ENCODE results near the gene TBATA.

TBATA gene

GRCh38 chr10:70795613-70796012 is 10.4 kb upstream of the TBATA start:
- H3K4me1 Mint-ChIP-seq: peaks cover 11% of the 10 kb centered on the region
- DNase-seq (no peak), ATAC-seq (no peak)
- no peaks in the 10 kb centered on the region for H3K36me3 Mint-ChIP-seq (ENCODE audit: low read depth)
- peaks cover 19% of the 10 kb centered on the region for H3K27me3 Mint-ChIP-seq
- H3K9me3 Mint-ChIP-seq: peaks cover 7% of the 10 kb centered on the region
- no peak overlapping the region for H3K27ac Mint-ChIP-seq
- H3K4me3 Mint-ChIP-seq: no peak overlapping the region

GRCh38 chr10:70791386-70792039 is 6.3 kb upstream of the TBATA start:
- Mint-ChIP-seq H3K4me1 (peaks cover 25% of the 10 kb centered on the region), H3K4me3 (no peak overlapping the region), H3K36me3 (ENCODE audit: low read depth) (no peaks in the 10 kb centered on the region), H3K9me3 (peaks cover 1% of the 10 kb centered on the region), H3K27me3 (peaks cover 6% of the 10 kb centered on the region), H3K27ac (no peak overlapping the region)
- no peak for DNase-seq
- ATAC-seq: no peak

- H3K4me1 Mint-ChIP-seq: peaks cover 37% of the 10 kb centered on the region
- peak; percentile 20 for DNase-seq
- H3K36me3 Mint-ChIP-seq (ENCODE audit: low read depth): no peaks in the 10 kb centered on the region
- no peak overlapping the region for H3K4me3 Mint-ChIP-seq
- no peak overlapping the region for H3K27ac Mint-ChIP-seq
- ATAC-seq: peak; percentile 65
- no peaks in the 10 kb centered on the region for H3K9me3 Mint-ChIP-seq
- peaks cover 5% of the 10 kb centered on the region for H3K27me3 Mint-ChIP-seq
These were observed 1.7 kb upstream of the TBATA start for GRCh38 chr10:70786799-70787415.

- Mint-ChIP-seq H3K4me3 (no peak overlapping the region), H3K27ac (no peak overlapping the region), H3K9me3 (no peaks in the 10 kb centered on the region), H3K4me1 (peaks cover 23% of the 10 kb centered on the region), H3K27me3 (peaks cover 2% of the 10 kb centered on the region), H3K36me3 (ENCODE audit: low read depth) (no peaks in the 10 kb centered on the region)
- ATAC-seq (no peak), DNase-seq (no peak)
These were observed 706 bp downstream of the TBATA start for GRCh38 chr10:70784471-70784870.

GRCh38 chr10:70784016-70784415 is 1.2 kb downstream of the TBATA start:
- Mint-ChIP-seq H3K27me3 (no peaks in the 10 kb centered on the region), H3K27ac (no peak overlapping the region), H3K4me1 (peaks cover 23% of the 10 kb centered on the region)

GRCh38 chr10:70782746-70783680 is 2.2 kb downstream of the TBATA start:
- H3K4me1 Mint-ChIP-seq: peaks cover 23% of the 10 kb centered on the region
- no peaks in the 10 kb centered on the region for H3K36me3 Mint-ChIP-seq (ENCODE audit: low read depth)
- H3K4me3 Mint-ChIP-seq: no peak overlapping the region
- no peaks in the 10 kb centered on the region for H3K27me3 Mint-ChIP-seq
- no peak overlapping the region for H3K27ac Mint-ChIP-seq
- no peak for ATAC-seq
- H3K9me3 Mint-ChIP-seq: no peaks in the 10 kb centered on the region
- DNase-seq: no peak

More at GRCh38 chr10:70784016-70784415, 1.2 kb downstream of the TBATA start:
- no peak for DNase-seq
- no peak for ATAC-seq
- no peaks in the 10 kb centered on the region for H3K36me3 Mint-ChIP-seq (ENCODE audit: low read depth)
- H3K4me3 Mint-ChIP-seq: no peak overlapping the region
- H3K9me3 Mint-ChIP-seq: no peaks in the 10 kb centered on the region

- H3K27me3 Mint-ChIP-seq: no peaks in the 10 kb centered on the region
- no peak overlapping the region for H3K4me3 Mint-ChIP-seq
- no peaks in the 10 kb centered on the region for H3K36me3 Mint-ChIP-seq (ENCODE audit: low read depth)
- H3K27ac Mint-ChIP-seq: no peak overlapping the region
- peaks cover 21% of the 10 kb centered on the region for H3K4me1 Mint-ChIP-seq
- no peak for ATAC-seq
- no peak for DNase-seq
- H3K9me3 Mint-ChIP-seq: no peaks in the 10 kb centered on the region
These were observed 3.0 kb downstream of the TBATA start for GRCh38 chr10:70782086-70782745.

GRCh38 chr10:70781461-70782051 is 3.6 kb downstream of the TBATA start:
- Mint-ChIP-seq H3K36me3 (ENCODE audit: low read depth) (no peaks in the 10 kb centered on the region), H3K27me3 (no peaks in the 10 kb centered on the region), H3K4me1 (peaks cover 14% of the 10 kb centered on the region), H3K4me3 (no peak overlapping the region), H3K27ac (no peak overlapping the region), H3K9me3 (no peaks in the 10 kb centered on the region)
- no peak for ATAC-seq
- DNase-seq: no peak

- no peak overlapping the region for H3K27ac Mint-ChIP-seq
- H3K9me3 Mint-ChIP-seq: no peaks in the 10 kb centered on the region
These were observed 4.4 kb downstream of the TBATA start for GRCh38 chr10:70780772-70781171.

GRCh38 chr10:70780370-70780760 is 4.8 kb downstream of the TBATA start:
- no peak overlapping the region for H3K27ac Mint-ChIP-seq
- no peaks in the 10 kb centered on the region for H3K36me3 Mint-ChIP-seq (ENCODE audit: low read depth)
- H3K4me1 Mint-ChIP-seq: peaks cover 9% of the 10 kb centered on the region
- DNase-seq (no peak), ATAC-seq (no peak)
- H3K4me3 Mint-ChIP-seq: no peak overlapping the region
- no peaks in the 10 kb centered on the region for H3K27me3 Mint-ChIP-seq
- H3K9me3 Mint-ChIP-seq: no peaks in the 10 kb centered on the region

More at GRCh38 chr10:70780772-70781171, 4.4 kb downstream of the TBATA start:
- Mint-ChIP-seq H3K27me3 (no peaks in the 10 kb centered on the region), H3K4me3 (no peak overlapping the region), H3K4me1 (peaks cover 9% of the 10 kb centered on the region), H3K36me3 (ENCODE audit: low read depth) (no peaks in the 10 kb centered on the region)
- ATAC-seq: no peak
- DNase-seq: no peak

GRCh38 chr10:70779511-70780369 is 5.4 kb downstream of the TBATA start:
- ATAC-seq: no peak
- H3K4me3 Mint-ChIP-seq: no peak overlapping the region
- H3K36me3 Mint-ChIP-seq (ENCODE audit: low read depth): no peaks in the 10 kb centered on the region
- peaks cover 5% of the 10 kb centered on the region for H3K4me1 Mint-ChIP-seq
- H3K27ac Mint-ChIP-seq: no peak overlapping the region
- no peaks in the 10 kb centered on the region for H3K27me3 Mint-ChIP-seq
- DNase-seq: no peak
- H3K9me3 Mint-ChIP-seq: no peaks in the 10 kb centered on the region

GRCh38 chr10:70779088-70779487 is 6.1 kb downstream of the TBATA start:
- no peaks in the 10 kb centered on the region for H3K36me3 Mint-ChIP-seq (ENCODE audit: low read depth)
- no peaks in the 10 kb centered on the region for H3K4me1 Mint-ChIP-seq
- ATAC-seq (no peak), DNase-seq (no peak)
- H3K27me3 Mint-ChIP-seq: no peaks in the 10 kb centered on the region
- no peaks in the 10 kb centered on the region for H3K9me3 Mint-ChIP-seq
- H3K27ac Mint-ChIP-seq: no peak overlapping the region
- no peak overlapping the region for H3K4me3 Mint-ChIP-seq

- no peak overlapping the region for H3K4me3 Mint-ChIP-seq
- no peaks in the 10 kb centered on the region for H3K9me3 Mint-ChIP-seq
- H3K27me3 Mint-ChIP-seq: no peaks in the 10 kb centered on the region
These were observed 6.8 kb downstream of the TBATA start for GRCh38 chr10:70778267-70778924.

More at GRCh38 chr10:70778267-70778924, 6.8 kb downstream of the TBATA start:
- Mint-ChIP-seq H3K27ac (no peak overlapping the region), H3K4me1 (no peaks in the 10 kb centered on the region), H3K36me3 (ENCODE audit: low read depth) (no peaks in the 10 kb centered on the region)
- no peak for DNase-seq
- ATAC-seq: no peak
